GM21825 (cell line): ENCODE data around the gene AMPH.
"Not testable (repeated sequence)": the region's sequence is repeated elsewhere in the genome, so short reads cannot be mapped to it uniquely, and the experiment has no call there.

Source experiments
- ATAC-seq: cut with Tn5 transposase; IDR thresholded peaks from one replicate; pipeline ENCODE4 v1.9.1; 2021; ENCODE audit warnings: mild to moderate bottlenecking, moderate library complexity; ENCODE audit not compliant: unreplicated experiment

The AMPH gene

GRCh38 chr7:38628630-38629385, 2.4 kb downstream of the AMPH start:
- no peak for ATAC-seq

GRCh38 chr7:38625866-38626265, 5.3 kb downstream of the AMPH start:
- no peak for ATAC-seq

DNA sequence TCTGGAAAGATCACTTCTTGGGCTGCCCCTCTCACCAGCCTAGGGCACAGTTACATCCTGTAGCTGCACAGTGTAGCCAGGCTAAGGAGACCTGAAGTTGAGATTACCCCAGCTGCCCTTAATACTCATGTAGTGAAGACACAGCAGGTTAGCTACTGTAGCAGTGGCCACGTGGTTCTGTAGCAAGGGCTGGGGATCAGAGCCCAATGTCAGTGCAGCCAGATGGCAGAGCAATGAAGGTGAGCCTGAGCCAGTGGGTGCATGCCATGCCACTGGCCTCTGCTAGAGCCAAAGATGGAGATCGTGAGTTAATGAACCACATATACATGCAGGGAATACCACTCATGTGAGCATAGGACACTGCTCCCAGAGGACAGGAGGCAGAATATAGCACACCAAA, 15.5 kb downstream of the AMPH start:
- ATAC-seq: no peak

- ATAC-seq: no peak
Measured at GRCh38 chr7:38607466-38607865, 23.7 kb downstream of the AMPH start.

GRCh38 chr7:38600741-38601140, 30.4 kb downstream of the AMPH start:
- no peak for ATAC-seq

DNA sequence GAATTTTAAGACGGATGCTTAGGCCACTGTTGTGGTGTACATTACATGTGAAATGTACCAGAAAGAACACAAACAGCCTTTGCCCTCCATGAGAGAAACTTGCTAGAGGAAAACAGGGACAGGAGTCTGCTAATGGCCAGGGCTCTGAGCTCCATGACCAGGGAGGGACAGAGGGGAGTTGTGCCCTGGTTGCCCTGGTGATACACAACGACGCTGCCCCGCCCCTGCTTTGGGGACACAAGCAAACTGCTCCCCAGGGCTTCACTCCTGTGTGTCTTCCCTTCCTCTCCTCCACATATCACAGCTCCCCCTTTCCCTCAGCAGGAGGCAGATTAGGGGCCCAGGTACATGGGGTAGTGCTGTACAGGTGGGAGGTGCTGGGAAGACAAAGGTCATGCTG, 36.2 kb downstream of the AMPH start:
- no peak for ATAC-seq

DNA sequence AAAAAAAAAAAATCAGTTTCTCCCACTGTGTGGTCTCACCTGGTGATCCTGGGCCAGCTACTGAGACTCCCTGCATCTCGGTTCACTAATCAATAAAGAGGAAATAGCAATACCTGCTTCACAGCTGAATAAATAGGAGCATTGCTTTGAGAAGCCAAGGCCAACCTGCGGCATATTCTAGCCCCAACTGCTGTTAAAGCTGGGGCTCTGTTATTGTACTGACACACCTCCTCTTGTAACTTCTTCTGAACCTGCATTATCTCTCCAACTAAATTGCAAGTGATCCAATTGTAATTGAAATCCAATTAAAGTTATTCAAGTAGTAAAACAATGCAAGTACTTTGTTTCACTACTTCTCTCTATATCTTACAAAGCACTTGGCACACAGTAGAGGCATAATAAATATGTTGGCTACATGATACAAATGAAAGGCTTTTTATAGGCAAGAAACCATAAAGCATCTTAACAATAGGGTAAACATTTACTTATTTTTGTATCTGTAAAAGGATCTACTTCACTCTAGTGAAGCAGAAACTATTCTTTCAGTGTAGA, 38.4 kb downstream of the AMPH start:
- ATAC-seq: no peak

- ATAC-seq: no peak
Measured at GRCh38 chr7:38585572-38586354, 45.4 kb downstream of the AMPH start.

DNA sequence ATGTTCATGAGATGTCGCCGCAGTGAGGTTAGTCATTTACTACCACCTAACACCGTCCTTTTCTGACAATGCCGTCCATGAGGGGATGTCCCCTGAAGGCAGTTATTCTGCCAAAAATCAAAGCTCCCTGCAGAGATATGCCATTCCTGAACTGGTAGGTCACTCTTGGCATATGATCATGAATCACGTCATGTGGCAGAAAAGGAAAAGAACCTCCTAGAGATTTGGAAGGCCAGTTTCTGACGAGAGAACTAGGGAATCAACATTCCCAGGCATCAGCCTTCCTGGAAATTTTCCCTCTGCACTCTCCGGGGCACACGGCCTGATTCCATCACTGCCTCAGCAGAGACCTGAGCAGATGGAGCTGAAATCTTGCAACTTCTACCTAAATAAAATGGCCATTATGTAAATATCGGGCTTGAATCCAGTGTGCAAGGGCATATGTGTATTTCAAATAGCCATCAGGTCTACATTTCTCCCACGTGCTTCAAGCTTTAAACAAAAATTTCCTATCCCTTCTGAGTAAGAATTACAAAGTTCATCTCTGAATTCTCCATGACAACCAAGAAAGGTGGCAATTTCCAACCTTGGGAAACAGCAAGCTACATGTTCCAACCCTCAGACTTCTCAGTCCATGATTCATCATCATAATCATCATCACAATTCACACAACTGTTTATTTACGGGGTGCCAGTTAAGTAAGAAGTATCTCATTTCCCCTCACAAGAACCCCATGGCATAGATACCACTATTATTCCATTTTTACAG, 46.5 kb downstream of the AMPH start:
- ATAC-seq: no peak

DNA sequence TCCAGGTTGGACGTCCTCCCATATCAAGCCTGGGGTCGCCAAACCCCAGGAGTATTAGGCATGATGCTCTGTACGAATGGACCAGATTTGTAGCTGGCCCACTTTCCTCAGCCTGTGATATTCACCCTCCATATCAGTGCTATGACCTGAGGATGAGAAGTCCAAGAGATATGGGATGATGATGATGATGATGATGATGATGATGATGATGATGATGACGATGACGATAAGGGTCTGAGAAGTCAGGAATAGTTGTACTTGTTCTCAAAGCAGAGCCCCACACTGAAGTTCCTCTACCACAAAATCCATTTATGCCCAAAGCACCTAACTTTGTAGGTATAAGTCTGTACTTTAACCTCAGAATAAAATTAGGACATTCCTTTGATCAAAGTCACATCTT, 50.7 kb downstream of the AMPH start:
- no peak for ATAC-seq

- ATAC-seq: no peak
Measured at GRCh38 chr7:38574086-38574485, 57.1 kb downstream of the AMPH start.

DNA sequence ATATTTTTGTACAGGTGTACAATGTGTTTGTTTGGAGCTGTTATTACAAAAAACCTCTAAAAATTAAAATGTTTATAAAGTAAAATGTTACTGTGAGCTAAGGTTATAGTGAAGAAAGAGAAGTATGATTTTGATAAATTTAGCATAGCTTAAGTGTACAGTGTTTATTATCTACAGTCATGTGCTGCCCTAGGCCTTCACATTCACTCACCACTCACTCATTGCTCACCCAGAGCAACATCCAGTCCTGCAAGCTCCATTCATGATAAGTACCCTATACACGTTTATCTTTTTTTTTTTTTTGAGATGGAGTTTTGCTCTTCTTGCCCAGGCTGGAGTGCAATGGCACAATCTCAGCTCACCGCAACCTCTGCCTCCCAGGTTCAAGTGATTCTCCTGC, 59.6 kb downstream of the AMPH start:
- not testable (repeated sequence) for ATAC-seq

- no peak for ATAC-seq
Measured at GRCh38 chr7:38568497-38568896, 62.7 kb downstream of the AMPH start.

GRCh38 chr7:38565289-38565688, 65.9 kb downstream of the AMPH start:
- ATAC-seq: no peak

- no peak for ATAC-seq
Measured at GRCh38 chr7:38563741-38564140, 67.4 kb downstream of the AMPH start.

GRCh38 chr7:38561166-38561565, 70.0 kb downstream of the AMPH start:
- no peak for ATAC-seq

DNA sequence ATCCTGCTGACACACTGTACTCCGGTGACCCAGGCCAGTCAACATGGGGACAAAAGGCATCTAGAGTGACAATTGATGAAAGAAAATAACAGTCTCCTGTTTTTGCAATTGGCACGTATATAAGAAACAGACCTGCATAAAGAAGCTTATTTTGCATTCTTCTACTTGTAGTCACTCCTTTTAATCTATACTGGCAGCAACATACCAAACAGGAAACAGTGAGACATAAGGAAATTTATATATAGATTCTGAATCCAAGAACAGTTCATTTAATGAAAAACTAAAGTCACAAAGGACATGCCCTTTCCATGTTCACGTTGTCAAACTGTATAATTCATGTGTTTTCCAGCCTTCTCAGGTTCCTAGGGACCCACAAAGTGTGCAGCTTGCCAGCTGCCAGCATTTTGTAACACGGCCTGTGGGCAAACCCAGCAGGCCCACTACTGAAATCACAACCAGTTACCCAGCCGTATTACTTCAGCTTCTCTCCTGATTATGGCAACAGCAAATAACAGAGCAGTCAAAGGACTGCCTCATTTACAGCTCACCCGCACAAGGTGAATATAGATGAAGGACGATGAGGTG, 72.3 kb downstream of the AMPH start:
- no peak for ATAC-seq

DNA sequence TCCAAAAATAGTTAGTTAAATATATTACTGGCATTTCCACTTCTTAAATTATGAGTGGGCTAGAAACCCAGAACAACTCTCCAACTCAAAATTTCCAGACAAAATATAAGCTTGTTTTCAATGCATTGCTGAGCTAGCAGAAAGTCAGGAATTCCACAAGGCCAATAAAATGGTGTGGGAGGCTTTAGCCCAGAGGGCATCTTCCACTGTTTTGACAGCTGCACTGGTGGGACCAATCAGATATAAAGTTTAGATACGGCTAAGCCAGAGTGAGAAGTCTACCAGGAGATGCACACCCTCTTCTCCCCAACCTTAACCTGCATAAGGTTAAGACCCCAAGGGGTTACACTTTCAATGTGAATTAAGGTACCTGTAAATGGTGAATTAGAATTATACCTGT, 76.6 kb downstream of the AMPH start:
- no peak for ATAC-seq

DNA sequence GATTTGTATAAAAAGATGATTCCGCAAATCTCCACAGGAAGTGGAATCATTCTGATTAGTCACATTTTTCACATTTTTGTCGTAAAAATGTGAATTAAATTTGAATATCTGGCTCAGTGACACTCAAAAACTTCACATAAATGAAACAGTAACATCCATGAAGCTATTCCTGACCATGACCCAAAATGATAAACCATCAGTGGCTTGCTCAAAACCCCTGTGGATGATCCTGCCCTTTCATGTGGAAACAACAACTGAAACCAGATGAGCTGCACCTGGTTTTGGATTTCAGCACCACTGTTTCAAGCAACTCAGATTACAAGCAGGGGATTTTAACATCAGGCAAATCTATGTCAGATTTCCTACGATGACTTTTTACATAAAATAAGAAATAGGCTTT, 80.3 kb downstream of the AMPH start:
- no peak for ATAC-seq

GRCh38 chr7:38548605-38549004, 82.6 kb downstream of the AMPH start:
- no peak for ATAC-seq

DNA sequence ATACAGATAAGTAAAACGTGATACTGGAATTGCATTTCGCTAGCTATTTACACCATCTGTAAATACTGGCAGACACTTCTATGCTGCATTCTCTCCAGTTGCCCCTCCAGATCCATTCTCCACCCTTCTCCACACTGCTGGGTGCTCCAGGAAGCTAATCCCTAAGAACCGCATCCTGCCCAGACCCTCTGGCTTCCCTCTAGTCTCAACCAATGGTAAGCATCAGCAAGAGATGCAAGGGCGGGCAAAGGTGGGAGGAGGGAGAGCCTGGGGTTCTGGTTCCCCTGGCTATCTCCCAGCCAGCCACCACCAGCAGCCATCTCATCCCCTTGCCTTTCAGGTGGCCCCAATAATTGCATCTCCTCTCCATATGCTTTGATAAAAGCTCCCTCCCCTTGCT, 84.4 kb downstream of the AMPH start:
- ATAC-seq: no peak
